Measurements from ENCODE around the gene DOCK6.

The DOCK6 gene

GRCh38 chr19:11209839-11210655 lies 52.3 kb downstream of the DOCK6 start:
- POLR2A ChIA-PET: no interaction called here

GRCh38 chr19:11208561-11209471 lies 53.5 kb downstream of the DOCK6 start:
- no peak for TF ChIP-seq BHLHE40 (IDR thresholded peaks at IDR 0.05; ENCODE audit: borderline replicate concordance)
- 0 out of 2 replicates have a peak, but pooled peaks have one; percentile 46 for TF ChIP-seq HDGF (IDR thresholded peaks at IDR 0.05; ENCODE audit: borderline replicate concordance)
- peak; percentile 81 for TF ChIP-seq CTBP1 (IDR thresholded peaks at IDR 0.05; ENCODE audit: borderline replicate concordance)
- POLR2A ChIA-PET: interaction anchor here (1.7 kb wide), 1 partner anchor 166 kb away, joined by 5 read pairs; the partner anchor contains the start of gene SWSAP1
- no peak for DNase-seq (ENCODE audit: extremely low spot score)
- CTCF ChIA-PET: no interaction called here

More at GRCh38 chr19:11209839-11210655, 52.3 kb downstream of the DOCK6 start:
- DNase-seq (ENCODE audit: extremely low spot score): no peak
- CTCF ChIA-PET: no interaction called here
- no peak for TF ChIP-seq TARDBP (IDR thresholded peaks at IDR 0.05)
- peak; percentile 99 for TF ChIP-seq CTBP1 (IDR thresholded peaks at IDR 0.05; ENCODE audit: borderline replicate concordance)

GRCh38 chr19:11205939-11206570 lies 56.3 kb downstream of the DOCK6 start:
- TF ChIP-seq ARNT (IDR thresholded peaks at IDR 0.05): no peak
- TF ChIP-seq HDGF (IDR thresholded peaks at IDR 0.05; ENCODE audit: borderline replicate concordance): no peak
- TF ChIP-seq CTBP1 (IDR thresholded peaks at IDR 0.05; ENCODE audit: borderline replicate concordance): no peak
- no peak for TF ChIP-seq FOXM1 (IDR thresholded peaks at IDR 0.05; ENCODE audit: borderline replicate concordance)
- no peak for TF ChIP-seq LEF1 (IDR thresholded peaks at IDR 0.05; ENCODE audit: borderline replicate concordance)
- TF ChIP-seq ELF4 (IDR thresholded peaks at IDR 0.05): no peak
- no peak for TF ChIP-seq FOXK2 (IDR thresholded peaks at IDR 0.05)
- TF ChIP-seq SP1 (IDR thresholded peaks at IDR 0.05): no peak
- TF ChIP-seq SUZ12 (IDR thresholded peaks at IDR 0.05): no peak
- TF ChIP-seq PKNOX1 (IDR thresholded peaks at IDR 0.05): no peak
- no peak for TF ChIP-seq ZNF384 (IDR thresholded peaks at IDR 0.05)
- DNase-seq (ENCODE audit: extremely low spot score): no peak
- CTCF ChIA-PET: no interaction called here
- POLR2A ChIA-PET: no interaction called here

GRCh38 chr19:11204943-11205349 lies 57.4 kb downstream of the DOCK6 start:
- TF ChIP-seq ZNF384 (IDR thresholded peaks at IDR 0.05): no peak
- no peak for TF ChIP-seq PKNOX1 (IDR thresholded peaks at IDR 0.05)
- no peak for TF ChIP-seq CTBP1 (IDR thresholded peaks at IDR 0.05; ENCODE audit: borderline replicate concordance)
- TF ChIP-seq FOXK2 (IDR thresholded peaks at IDR 0.05): no peak
- TF ChIP-seq SUZ12 (IDR thresholded peaks at IDR 0.05): no peak
- no peak for TF ChIP-seq FOXA1 (IDR thresholded peaks at IDR 0.05)
- no peak for TF ChIP-seq FOXM1 (IDR thresholded peaks at IDR 0.05; ENCODE audit: borderline replicate concordance)
- TF ChIP-seq SP1 (IDR thresholded peaks at IDR 0.05): no peak
- TF ChIP-seq L3MBTL2 (conservative IDR thresholded peaks at IDR 0.05): no peak
- no peak for TF ChIP-seq BHLHE40 (IDR thresholded peaks at IDR 0.05; ENCODE audit: borderline replicate concordance)
- no peak for TF ChIP-seq TARDBP (IDR thresholded peaks at IDR 0.05)
- no peak for TF ChIP-seq HDGF (IDR thresholded peaks at IDR 0.05; ENCODE audit: borderline replicate concordance)
- no peak for TF ChIP-seq ARNT (IDR thresholded peaks at IDR 0.05)
- TF ChIP-seq ELF4 (IDR thresholded peaks at IDR 0.05): no peak
- no peak for TF ChIP-seq NFRKB (IDR thresholded peaks at IDR 0.05)
- no peak for TF ChIP-seq LEF1 (IDR thresholded peaks at IDR 0.05; ENCODE audit: borderline replicate concordance)
- POLR2A ChIA-PET: no interaction called here
- CTCF ChIA-PET: interaction anchor here (1.8 kb wide), 1 partner anchor 67 kb away, joined by 7 read pairs; no protein-coding TSS in a partner anchor
- DNase-seq (ENCODE audit: extremely low spot score): no peak

- ChIA-PET CTCF (interaction anchor here (1.8 kb wide), 1 partner anchor 66 kb away, joined by 7 read pairs; no protein-coding TSS in a partner anchor), POLR2A (no interaction called here)
- no peak for DNase-seq (ENCODE audit: extremely low spot score)
- TF ChIP-seq L3MBTL2 (conservative IDR thresholded peaks at IDR 0.05) (no peak), CTBP1 (IDR thresholded peaks at IDR 0.05; ENCODE audit: borderline replicate concordance) (no peak), FOXK2 (IDR thresholded peaks at IDR 0.05) (no peak), ZNF384 (IDR thresholded peaks at IDR 0.05) (no peak), FOXA1 (IDR thresholded peaks at IDR 0.05) (no peak), SUZ12 (IDR thresholded peaks at IDR 0.05) (no peak), LEF1 (IDR thresholded peaks at IDR 0.05; ENCODE audit: borderline replicate concordance) (no peak), TARDBP (IDR thresholded peaks at IDR 0.05) (no peak), FOXM1 (IDR thresholded peaks at IDR 0.05; ENCODE audit: borderline replicate concordance) (no peak), NFRKB (IDR thresholded peaks at IDR 0.05) (no peak), ELF4 (IDR thresholded peaks at IDR 0.05) (no peak), PKNOX1 (IDR thresholded peaks at IDR 0.05) (no peak), ARNT (IDR thresholded peaks at IDR 0.05) (no peak), HDGF (IDR thresholded peaks at IDR 0.05; ENCODE audit: borderline replicate concordance) (no peak), BHLHE40 (IDR thresholded peaks at IDR 0.05; ENCODE audit: borderline replicate concordance) (no peak), SP1 (IDR thresholded peaks at IDR 0.05) (no peak)
Observed at GRCh38 chr19:11204076-11204602, 58.2 kb downstream of the DOCK6 start.

All from HEK293T (cell line).